HG02870 (cell line): ENCODE data around the gene CTNNA1.

Experiments used
- ATAC-seq: cut with Tn5 transposase; IDR thresholded peaks from one replicate; pipeline ENCODE4 v1.9.1; 2021; ENCODE audit warnings: mild to moderate bottlenecking, moderate library complexity; ENCODE audit not compliant: unreplicated experiment

Gene CTNNA1

GRCh38 chr5:138926688-138927448, 173.6 kb downstream of the CTNNA1 start:
- no peak for ATAC-seq

- ATAC-seq: no peak
Observed at GRCh38 chr5:138927544-138927943, 174.3 kb downstream of the CTNNA1 start.

GRCh38 chr5:138927979-138928378, 174.8 kb downstream of the CTNNA1 start:
- no peak for ATAC-seq

GRCh38 chr5:138929571-138929955, 176.3 kb downstream of the CTNNA1 start:
- ATAC-seq: no peak

- ATAC-seq: no peak
Observed at GRCh38 chr5:138930371-138931097, 177.3 kb downstream of the CTNNA1 start.

GRCh38 chr5:138932171-138932810, 179.1 kb downstream of the CTNNA1 start:
- ATAC-seq: no peak

- ATAC-seq: no peak
Observed at GRCh38 chr5:138933522-138934290, 180.5 kb downstream of the CTNNA1 start.

- ATAC-seq: no peak
Observed at GRCh38 chr5:138934971-138935370, 181.7 kb downstream of the CTNNA1 start.

GRCh38 chr5:138935466-138935865, 182.2 kb downstream of the CTNNA1 start:
- ATAC-seq: no peak

GRCh38 chr5:138936225-138936967, 183.2 kb downstream of the CTNNA1 start:
- ATAC-seq: no peak

- no peak for ATAC-seq
Observed at GRCh38 chr5:138936968-138937345, 183.7 kb downstream of the CTNNA1 start.

GRCh38 chr5:138937392-138938387, 184.5 kb downstream of the CTNNA1 start:
- no peak for ATAC-seq

- no peak for ATAC-seq
Observed at GRCh38 chr5:138938526-138938925, 185.3 kb downstream of the CTNNA1 start.

GRCh38 chr5:138942066-138942465, 188.8 kb downstream of the CTNNA1 start:
- ATAC-seq: no peak

- ATAC-seq: no peak
Observed at GRCh38 chr5:138942861-138943260, 189.6 kb downstream of the CTNNA1 start.

GRCh38 chr5:138943599-138944173, 190.5 kb downstream of the CTNNA1 start:
- ATAC-seq: no peak

GRCh38 chr5:138944527-138945322, 191.5 kb downstream of the CTNNA1 start:
- ATAC-seq: no peak
